ENCODE results near the gene MVK.

GRCh38 chr12:109615556-109616229 lies 42.1 kb downstream of the MVK start:
- TF ChIP-seq, protein P1, sequence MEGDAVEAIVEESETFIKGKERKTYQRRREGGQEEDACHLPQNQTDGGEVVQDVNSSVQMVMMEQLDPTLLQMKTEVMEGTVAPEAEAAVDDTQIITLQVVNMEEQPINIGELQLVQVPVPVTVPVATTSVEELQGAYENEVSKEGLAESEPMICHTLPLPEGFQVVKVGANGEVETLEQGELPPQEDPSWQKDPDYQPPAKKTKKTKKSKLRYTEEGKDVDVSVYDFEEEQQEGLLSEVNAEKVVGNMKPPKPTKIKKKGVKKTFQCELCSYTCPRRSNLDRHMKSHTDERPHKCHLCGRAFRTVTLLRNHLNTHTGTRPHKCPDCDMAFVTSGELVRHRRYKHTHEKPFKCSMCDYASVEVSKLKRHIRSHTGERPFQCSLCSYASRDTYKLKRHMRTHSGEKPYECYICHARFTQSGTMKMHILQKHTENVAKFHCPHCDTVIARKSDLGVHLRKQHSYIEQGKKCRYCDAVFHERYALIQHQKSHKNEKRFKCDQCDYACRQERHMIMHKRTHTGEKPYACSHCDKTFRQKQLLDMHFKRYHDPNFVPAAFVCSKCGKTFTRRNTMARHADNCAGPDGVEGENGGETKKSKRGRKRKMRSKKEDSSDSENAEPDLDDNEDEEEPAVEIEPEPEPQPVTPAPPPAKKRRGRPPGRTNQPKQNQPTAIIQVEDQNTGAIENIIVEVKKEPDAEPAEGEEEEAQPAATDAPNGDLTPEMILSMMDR (IDR thresholded peaks at IDR 0.05), result no peak
- TF ChIP-seq POLR2AphosphoS5 (IDR thresholded peaks at IDR 0.05) (no peak), POLR2A (IDR thresholded peaks at IDR 0.05) (no peak)
